Coronary artery (tissue), 2 donors: ENCODE measurements around the gene IL3RA.
"Not testable (repeated sequence)": the region's sequence is repeated elsewhere in the genome, so short reads cannot be mapped to it uniquely, and the experiment has no call there.

Experiments used
- DNase-seq: peaks from one replicate; pipeline ENCODE4 v3.0.0-alpha.2; 2017; ENCODE audit warnings: low spot score
- H3K27ac ChIP-seq, 2 donors: fragments of 200-600 bp; sonication (generic); one replicate each; pipeline ENCODE4 v1.5.1; 2016 to 2019
- H3K4me3 ChIP-seq: fragments of 200-600 bp; sonication (generic); 2 replicates; pipeline ENCODE4 v1.5.1; 2016; ENCODE audit warnings: mild to moderate bottlenecking, moderate library complexity
- TF ChIP-seq, protein P1 (sequence below): fragments of 200-600 bp; sonication (generic); IDR thresholded peaks from one replicate; pipeline ENCODE4 v1.5.1; 2019; ENCODE audit warnings: antibody characterized with exemption

The IL3RA gene

DNA sequence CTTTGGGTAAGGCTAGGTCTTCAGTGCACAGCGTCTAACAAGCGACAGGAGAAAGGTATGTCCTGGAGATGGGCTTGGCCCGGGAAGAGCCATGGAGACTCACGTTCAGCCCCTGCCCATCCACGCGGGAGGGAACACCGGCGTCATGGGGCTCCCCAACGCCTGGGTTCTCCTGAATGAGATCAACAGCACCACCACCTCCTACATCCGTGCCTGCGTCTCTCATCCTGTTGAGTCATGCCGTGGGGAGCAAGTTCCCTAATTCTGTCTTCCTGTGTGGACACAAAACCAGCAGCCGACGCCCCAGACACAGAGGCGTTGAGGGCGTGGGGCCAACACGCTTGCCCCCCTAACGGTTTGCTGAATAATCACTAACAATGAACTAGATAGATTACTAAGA lies 20.1 kb upstream of the IL3RA start:
- Histone ChIP-seq H3K4me3 (no peak overlapping the region), H3K27ac (no peak overlapping the region)
- DNase-seq: no peak
- TF ChIP-seq, protein P1, sequence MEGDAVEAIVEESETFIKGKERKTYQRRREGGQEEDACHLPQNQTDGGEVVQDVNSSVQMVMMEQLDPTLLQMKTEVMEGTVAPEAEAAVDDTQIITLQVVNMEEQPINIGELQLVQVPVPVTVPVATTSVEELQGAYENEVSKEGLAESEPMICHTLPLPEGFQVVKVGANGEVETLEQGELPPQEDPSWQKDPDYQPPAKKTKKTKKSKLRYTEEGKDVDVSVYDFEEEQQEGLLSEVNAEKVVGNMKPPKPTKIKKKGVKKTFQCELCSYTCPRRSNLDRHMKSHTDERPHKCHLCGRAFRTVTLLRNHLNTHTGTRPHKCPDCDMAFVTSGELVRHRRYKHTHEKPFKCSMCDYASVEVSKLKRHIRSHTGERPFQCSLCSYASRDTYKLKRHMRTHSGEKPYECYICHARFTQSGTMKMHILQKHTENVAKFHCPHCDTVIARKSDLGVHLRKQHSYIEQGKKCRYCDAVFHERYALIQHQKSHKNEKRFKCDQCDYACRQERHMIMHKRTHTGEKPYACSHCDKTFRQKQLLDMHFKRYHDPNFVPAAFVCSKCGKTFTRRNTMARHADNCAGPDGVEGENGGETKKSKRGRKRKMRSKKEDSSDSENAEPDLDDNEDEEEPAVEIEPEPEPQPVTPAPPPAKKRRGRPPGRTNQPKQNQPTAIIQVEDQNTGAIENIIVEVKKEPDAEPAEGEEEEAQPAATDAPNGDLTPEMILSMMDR: no peak

DNA sequence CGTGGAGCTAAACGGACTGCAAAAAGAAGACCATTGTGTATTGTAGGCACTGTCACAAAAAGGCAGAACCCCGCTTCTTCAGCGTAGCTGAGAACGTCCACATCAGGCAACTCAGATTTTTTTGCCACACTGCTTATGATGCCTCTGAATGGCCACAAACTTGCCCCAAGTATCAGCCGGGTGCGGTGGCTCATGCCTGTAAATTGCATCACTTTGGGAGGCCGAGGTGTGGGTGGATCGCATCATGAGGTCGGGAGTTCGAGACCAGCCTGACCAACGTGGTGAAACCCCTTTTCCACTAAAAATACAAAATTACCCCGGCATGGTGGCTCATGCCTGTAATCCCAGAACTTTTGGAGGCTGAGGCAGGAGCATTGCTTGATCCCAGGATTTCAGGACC lies 14.9 kb upstream of the IL3RA start:
- TF ChIP-seq, protein P1: no peak
- no peak overlapping the region for H3K27ac ChIP-seq
- DNase-seq: no peak
- H3K4me3 ChIP-seq: no peak overlapping the region

DNA sequence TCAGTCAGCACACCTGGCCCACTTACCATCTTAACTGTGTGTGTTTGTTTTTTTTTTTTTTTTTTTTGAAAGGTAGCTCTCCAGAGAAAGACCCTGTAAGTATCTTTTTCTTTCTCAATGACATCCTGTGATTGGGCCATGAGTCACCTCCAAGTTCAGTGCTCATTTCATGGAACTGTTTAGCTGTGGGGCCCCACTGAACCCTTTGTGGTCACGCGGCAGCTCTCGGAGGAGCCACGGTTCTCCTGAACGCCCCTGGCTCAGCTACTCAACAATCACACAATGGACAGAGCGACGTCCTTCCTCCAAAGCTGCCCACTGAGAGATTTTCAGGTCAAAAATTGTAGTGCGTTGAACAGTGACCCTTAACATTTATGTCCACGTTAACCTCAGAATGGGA lies 14.2 kb upstream of the IL3RA start:
- no peak for DNase-seq
- H3K4me3 ChIP-seq: no peak overlapping the region
- TF ChIP-seq, protein P1: no peak
- no peak overlapping the region for H3K27ac ChIP-seq

DNA sequence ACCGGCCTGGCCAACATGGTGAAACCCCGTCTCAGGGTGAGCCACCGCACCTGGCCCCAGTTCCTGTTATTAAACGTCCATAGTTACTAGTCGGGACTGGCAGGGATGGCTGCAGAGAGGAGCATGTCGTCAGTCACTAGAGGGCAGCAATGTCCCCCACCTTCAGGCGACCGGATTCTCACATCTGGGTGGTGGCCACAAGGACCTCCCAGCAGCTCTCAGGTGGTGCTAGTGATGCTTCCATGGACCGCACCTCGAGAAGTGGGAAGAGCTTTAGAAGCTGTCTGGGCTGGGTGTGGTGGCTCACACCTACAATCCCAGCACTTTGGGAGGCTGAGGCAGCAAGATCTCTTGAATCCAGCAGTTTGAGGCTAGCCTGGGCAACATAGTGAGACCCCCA lies 13.3 kb upstream of the IL3RA start:
- DNase-seq: no peak
- Histone ChIP-seq H3K27ac (no peak overlapping the region), H3K4me3 (no peak overlapping the region)
- TF ChIP-seq, protein P1: no peak

DNA sequence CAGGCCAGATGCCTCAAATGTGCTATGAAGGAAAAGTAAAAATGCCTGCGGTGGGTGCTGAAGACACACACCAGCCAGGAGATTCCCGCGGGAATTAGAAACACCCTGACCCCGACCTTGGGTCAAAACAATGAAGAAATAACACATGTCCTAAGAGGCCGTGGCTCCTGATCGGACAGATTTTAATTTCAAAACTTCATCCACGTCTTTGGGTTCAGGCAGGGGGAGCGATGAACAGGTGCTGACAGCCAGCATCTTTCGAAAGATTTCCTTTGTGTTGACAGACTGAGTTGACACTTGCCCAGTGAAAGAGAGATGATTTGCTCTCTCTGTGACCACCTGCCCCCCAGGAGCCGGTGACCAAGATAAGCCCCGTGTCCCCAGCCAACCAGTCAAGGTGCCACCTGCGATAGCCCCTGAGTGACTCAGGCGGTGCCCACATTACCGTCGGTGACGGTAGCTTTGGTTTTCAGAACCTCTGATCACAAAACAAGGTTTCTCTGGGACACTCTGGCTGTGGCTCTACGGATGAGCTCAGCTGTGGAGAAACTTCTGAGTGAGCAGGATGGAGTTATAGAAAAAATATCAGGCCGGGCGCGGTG lies 11.0 kb upstream of the IL3RA start:
- Histone ChIP-seq H3K4me3 (no peak overlapping the region), H3K27ac (no peak overlapping the region)
- no peak for DNase-seq
- TF ChIP-seq, protein P1: no peak

DNA sequence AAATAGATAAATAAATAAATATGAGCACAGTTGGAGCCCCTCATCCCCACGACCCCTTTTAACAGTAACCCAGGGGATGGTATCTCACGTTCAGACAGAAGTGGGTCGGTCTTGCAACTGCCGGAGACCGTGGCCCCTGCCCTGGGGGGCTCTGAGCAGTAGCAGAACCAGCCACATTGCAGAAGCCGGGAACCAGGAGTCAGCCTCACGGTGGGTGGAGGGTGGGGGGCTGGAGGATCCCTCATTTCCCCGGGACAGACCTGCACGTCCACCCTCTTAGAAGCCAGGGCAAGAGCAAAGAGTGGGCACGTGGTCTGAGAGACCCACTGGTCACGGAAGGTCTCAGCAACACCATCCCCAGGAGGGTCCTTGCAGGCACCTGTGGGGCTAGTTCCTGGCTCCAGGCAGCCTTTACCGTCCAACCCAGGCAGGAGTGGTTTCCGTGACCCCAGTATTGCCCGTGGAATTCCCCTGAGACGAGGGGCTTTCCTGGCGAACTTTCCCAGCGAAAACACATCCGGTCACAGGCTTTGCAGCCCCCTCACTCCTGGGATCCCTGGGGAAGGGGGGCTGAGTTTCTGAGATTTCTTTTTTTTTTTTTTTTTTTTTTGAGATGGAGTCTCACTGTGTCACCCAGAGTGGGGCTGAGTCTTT lies 8.8 kb upstream of the IL3RA start:
- DNase-seq: no peak
- TF ChIP-seq, protein P1: no peak
- Histone ChIP-seq H3K27ac (no peak overlapping the region), H3K4me3 (no peak overlapping the region)

DNA sequence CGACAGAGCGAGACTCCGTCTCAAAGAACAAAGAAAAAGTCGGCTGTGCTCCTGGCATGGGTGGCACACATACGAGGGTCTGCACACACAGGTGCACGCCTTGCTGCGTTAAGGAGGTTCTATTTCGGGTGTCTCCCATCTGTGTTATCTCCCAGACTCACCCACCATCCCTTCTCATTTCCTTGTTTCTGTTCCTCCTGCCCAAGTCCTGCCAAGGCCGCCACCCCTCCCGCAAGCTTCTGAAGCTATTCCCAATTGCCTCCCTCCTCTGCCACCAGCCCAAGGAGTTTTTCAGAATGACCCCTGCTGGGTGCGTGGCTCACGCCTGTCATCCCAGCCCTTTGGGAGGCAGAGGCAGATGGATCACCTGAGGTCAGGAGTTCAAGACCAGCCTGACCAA lies 6.0 kb upstream of the IL3RA start:
- no peak for DNase-seq
- TF ChIP-seq, protein P1: no peak

DNA sequence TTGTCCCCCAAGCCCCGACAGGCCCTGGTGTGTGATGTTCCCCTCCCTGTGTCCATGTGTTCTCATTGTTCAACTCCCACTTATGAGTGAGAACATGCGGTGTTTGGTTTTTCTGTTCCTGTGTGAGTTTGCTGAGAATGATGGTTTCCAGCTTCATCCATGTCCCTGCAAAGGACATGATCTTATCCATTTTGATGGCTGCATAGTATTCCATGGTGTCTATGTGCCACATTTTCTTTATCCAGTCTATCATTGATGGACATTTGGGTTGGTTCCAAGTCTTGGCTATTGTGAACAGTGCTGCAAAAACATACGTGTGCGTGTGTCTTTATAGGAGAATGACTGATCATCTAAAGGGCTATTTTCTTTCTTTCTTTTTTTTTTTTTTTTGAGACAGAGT lies 4.2 kb upstream of the IL3RA start:
- DNase-seq, H3K27ac ChIP-seq, H3K4me3 ChIP-seq: not testable (repeated sequence)

More for the DNA sequence above, 6.0 kb upstream of the IL3RA start:
- no peak overlapping the region for H3K27ac ChIP-seq
- H3K4me3 ChIP-seq: no peak overlapping the region
